HFFc6 (cell line): ENCODE results near the gene MEIS1. TPM values are rescaled to one million over a fixed set of nuclear protein-coding genes. Genes with fewer than 3 reads are reported as not detected.

Experiments
- DNase-seq: peaks from one replicate; pipeline ENCODE4 v3.0.0-alpha.2; 2018
- H3K27ac Mint-ChIP-seq: 2 replicates; pipeline ENCODE4 v1.8.0; 2020; ENCODE audit warnings: mild to moderate bottlenecking, mixed read lengths
- H3K27me3 Mint-ChIP-seq: 2 replicates; pipeline ENCODE4 v1.8.0; 2021; ENCODE audit warnings: mild to moderate bottlenecking, moderate library complexity, mixed read lengths; ENCODE audit not compliant: insufficient read depth
- H3K36me3 Mint-ChIP-seq: 2 replicates; pipeline ENCODE4 v1.8.0; 2021; ENCODE audit warnings: low read depth, mixed read lengths
- H3K4me1 Mint-ChIP-seq: 2 replicates; pipeline ENCODE4 v1.8.0; 2020; ENCODE audit warnings: low read depth, mixed read lengths
- H3K4me3 Mint-ChIP-seq: 2 replicates; pipeline ENCODE4 v1.8.0; 2020; ENCODE audit warnings: mild to moderate bottlenecking, moderate library complexity, mixed read lengths
- H3K9me3 Mint-ChIP-seq: 2 replicates; pipeline ENCODE4 v1.8.0; 2020; ENCODE audit warnings: mild to moderate bottlenecking, mixed read lengths
- total RNA-seq, 6 experiments: library from RNA; stranded (reverse); fragmentation: NEBNext Ultra II Directional; extraction: Animal tissue kit (Norgen Biotek cat#: 25700); gene quantifications; 2 replicates in 1 of 6; 3 replicates in 5 of 6; pipeline ENCODE4 v1.2.3, GENCODE V29; 2021
- TF ChIP-seq, protein P1 (sequence below): fragments of 200-600 bp; sonication (generic); IDR thresholded peaks from 2 replicates; pipeline ENCODE4 v1.5.0; 2021; ENCODE audit warnings: antibody characterized with exemption, mild to moderate bottlenecking

The MEIS1 gene
- total RNA-seq, 6 experiments from 2014 or later = 69.1 to 85.4 (median 74.1) TPM

DNA sequence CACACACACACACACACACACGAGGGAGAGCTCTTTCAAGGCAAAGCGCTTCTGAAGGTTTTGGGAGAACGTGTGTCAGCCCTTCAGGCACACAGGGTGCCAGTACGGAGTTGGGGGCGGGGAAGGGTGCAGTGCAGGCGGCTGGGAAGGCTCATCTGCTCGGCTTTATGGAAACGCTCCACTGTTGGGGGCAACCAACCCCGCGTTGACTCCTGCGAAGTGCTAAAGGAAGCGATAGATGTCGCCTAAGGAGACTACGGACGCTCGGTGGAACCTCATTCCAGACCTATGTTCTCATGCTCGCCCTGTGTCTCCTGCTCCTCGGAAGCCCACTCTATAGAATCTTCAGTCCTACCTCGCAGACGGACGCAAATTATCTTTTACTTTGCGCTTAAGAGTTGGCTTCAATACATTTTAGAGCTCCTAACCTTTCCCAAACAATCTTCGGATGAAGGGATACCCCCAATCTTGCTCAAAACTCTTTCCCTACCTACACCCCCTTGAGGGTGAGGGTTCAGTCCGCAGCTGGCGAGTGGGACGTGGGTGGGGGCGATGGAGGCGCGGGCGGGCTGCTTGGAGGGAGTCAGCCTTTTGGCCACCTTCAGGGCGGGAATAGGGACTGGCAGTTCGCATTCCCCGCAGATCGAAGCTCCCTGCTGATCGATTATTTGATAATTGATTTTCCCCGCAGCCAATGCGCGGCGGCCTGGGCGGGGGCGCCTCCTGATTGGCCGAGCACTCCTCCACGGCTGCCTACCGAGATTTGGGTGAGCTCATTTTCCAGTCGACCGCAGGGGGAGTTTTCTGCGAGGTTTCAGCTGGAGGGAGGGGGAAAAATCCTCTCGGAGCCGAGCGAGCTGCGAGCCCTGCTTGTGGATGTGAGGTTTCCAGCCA, 1.9 kb upstream of the MEIS1 start:
- peaks cover 12% of the 10 kb centered on the region for H3K4me1 Mint-ChIP-seq
- no peaks in the 10 kb centered on the region; the same call in 1 of the 2 replicates for H3K9me3 Mint-ChIP-seq
- peak overlapping the region; percentile 96 for H3K27ac Mint-ChIP-seq
- peak overlapping the region; percentile 96 for H3K4me3 Mint-ChIP-seq
- peaks cover 35% of the 10 kb centered on the region for H3K36me3 Mint-ChIP-seq
- TF ChIP-seq, protein P1, sequence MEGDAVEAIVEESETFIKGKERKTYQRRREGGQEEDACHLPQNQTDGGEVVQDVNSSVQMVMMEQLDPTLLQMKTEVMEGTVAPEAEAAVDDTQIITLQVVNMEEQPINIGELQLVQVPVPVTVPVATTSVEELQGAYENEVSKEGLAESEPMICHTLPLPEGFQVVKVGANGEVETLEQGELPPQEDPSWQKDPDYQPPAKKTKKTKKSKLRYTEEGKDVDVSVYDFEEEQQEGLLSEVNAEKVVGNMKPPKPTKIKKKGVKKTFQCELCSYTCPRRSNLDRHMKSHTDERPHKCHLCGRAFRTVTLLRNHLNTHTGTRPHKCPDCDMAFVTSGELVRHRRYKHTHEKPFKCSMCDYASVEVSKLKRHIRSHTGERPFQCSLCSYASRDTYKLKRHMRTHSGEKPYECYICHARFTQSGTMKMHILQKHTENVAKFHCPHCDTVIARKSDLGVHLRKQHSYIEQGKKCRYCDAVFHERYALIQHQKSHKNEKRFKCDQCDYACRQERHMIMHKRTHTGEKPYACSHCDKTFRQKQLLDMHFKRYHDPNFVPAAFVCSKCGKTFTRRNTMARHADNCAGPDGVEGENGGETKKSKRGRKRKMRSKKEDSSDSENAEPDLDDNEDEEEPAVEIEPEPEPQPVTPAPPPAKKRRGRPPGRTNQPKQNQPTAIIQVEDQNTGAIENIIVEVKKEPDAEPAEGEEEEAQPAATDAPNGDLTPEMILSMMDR = peak; percentile 49
- peak; percentile 96 for DNase-seq
- peaks cover 19% of the 10 kb centered on the region for H3K27me3 Mint-ChIP-seq

DNA sequence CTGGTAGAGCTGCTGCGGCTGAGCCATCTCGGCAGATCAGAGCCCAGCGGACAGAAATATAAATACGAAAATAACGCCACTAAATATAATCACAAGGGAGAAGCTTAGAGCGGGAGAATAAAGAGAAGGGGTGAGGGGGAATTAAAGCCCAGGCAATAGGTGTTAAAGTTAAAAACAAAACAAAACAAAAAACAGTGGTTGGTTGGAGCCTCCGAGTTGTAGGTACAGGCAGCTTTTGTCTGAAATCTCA, 1.3 kb upstream of the MEIS1 start:
- no peaks in the 10 kb centered on the region; the same call in 1 of the 2 replicates for H3K9me3 Mint-ChIP-seq
- peaks cover 22% of the 10 kb centered on the region for H3K27me3 Mint-ChIP-seq
- DNase-seq = no peak
- H3K36me3 Mint-ChIP-seq = peaks cover 40% of the 10 kb centered on the region
- H3K27ac Mint-ChIP-seq = peak overlapping the region; percentile 96
- H3K4me3 Mint-ChIP-seq = peak overlapping the region; percentile 96
- TF ChIP-seq, protein P1 = no peak
- H3K4me1 Mint-ChIP-seq = peaks cover 12% of the 10 kb centered on the region

DNA sequence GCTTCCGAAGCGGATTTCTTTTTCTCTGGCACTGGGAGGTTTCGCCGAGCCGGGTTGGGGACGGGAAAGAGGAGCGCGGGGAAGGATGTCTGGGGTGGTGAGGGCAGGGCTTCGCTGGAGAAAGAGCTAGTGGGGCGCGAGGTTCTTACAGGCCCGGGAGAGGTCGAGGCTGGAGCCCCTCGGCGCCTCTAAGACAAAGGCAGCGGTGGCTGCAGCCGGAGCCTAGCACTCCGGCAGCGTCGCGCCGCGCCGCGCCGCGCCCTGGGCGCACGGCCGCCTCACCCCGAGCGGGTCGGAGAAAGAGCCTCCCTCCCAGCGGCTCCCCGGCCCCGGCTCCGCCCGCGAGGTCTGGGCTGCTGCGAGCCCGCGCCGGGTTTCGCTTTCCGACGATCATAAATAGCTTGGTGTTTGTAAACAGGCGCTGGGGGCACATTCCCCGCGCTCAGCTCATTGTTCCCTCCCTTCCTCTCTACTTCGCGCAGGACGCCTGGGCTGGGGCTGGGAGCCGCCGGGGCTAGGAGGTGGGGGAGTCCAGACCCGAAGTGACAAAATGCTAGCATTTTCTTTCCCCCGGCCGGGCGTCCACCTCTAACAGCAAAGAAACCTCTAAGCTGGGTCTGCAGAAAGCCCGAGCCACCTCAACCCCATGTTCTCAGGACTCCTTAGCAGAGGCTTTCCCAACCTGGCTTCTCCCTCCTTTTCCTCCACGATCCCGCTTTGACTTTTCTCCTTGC, 813 bp upstream of the MEIS1 start:
- H3K9me3 Mint-ChIP-seq = no peaks in the 10 kb centered on the region; the same call in 1 of the 2 replicates
- peak overlapping the region; percentile 96 for H3K4me3 Mint-ChIP-seq
- peaks cover 45% of the 10 kb centered on the region for H3K36me3 Mint-ChIP-seq
- peak overlapping the region; percentile 96 for H3K27ac Mint-ChIP-seq
- H3K4me1 Mint-ChIP-seq = peaks cover 7% of the 10 kb centered on the region; the same call in 1 of the 2 replicates
- H3K27me3 Mint-ChIP-seq = peaks cover 22% of the 10 kb centered on the region
- TF ChIP-seq, protein P1 = no peak
- peak; percentile 66 for DNase-seq

DNA sequence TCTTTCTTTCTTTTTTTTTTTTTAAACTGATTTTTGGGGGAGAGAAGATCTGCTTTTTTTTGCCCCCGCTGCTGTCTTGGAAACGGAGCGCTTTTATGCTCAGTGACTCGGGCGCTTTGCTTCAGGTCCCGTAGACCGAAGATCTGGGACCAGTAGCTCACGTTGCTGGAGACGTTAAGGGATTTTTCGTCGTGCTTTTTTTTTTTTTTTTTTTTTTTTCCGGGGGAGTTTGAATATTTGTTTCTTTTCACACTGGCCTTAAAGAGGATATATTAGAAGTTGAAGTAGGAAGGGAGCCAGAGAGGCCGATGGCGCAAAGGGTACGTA, 587 bp downstream of the MEIS1 start:
- Mint-ChIP-seq H3K4me3 (peak overlapping the region; percentile 96), H3K36me3 (peaks cover 59% of the 10 kb centered on the region), H3K4me1 (peaks cover 16% of the 10 kb centered on the region), H3K9me3 (no peaks in the 10 kb centered on the region; the same call in 1 of the 2 replicates), H3K27me3 (peaks cover 32% of the 10 kb centered on the region), H3K27ac (peak overlapping the region; percentile 96)
- TF ChIP-seq, protein P1 = no peak
- no peak for DNase-seq

DNA sequence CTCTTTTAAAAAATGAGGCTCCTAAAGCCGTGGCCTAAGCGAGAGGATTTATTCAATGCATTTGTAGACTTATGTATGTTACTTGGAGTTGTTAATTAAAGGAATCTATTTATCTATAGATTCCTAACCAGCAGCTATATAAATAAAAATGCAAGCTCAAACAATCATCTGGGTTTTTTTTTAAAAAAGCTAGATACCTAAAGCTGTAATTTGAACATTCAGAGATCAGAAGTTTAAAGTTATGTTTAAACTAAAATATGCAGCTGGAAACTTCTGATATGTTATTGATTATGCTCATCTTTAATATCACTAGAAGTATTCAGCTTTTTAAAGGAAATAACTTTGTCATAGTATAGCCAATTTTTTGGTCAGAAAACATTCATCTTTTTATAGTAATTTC, 1.0 kb downstream of the MEIS1 start:
- H3K9me3 Mint-ChIP-seq = no peaks in the 10 kb centered on the region; the same call in 1 of the 2 replicates
- H3K27ac Mint-ChIP-seq = peak overlapping the region; percentile 96
- DNase-seq = no peak
- peaks cover 32% of the 10 kb centered on the region for H3K27me3 Mint-ChIP-seq
- H3K36me3 Mint-ChIP-seq = peaks cover 64% of the 10 kb centered on the region
- H3K4me1 Mint-ChIP-seq = peaks cover 20% of the 10 kb centered on the region
- TF ChIP-seq, protein P1 = no peak
- H3K4me3 Mint-ChIP-seq = peak overlapping the region; percentile 96
